ENCODE results near the gene CRYGN. TPM values are rescaled to one million over a fixed set of nuclear protein-coding genes. Genes with fewer than 3 reads are reported as not detected.

The CRYGN gene
- total and polyA plus RNA-seq, 2 donors (not counting 1 experiment from before 2014, with no cell fraction given): 0.07 to 0.50 TPM

DNA sequence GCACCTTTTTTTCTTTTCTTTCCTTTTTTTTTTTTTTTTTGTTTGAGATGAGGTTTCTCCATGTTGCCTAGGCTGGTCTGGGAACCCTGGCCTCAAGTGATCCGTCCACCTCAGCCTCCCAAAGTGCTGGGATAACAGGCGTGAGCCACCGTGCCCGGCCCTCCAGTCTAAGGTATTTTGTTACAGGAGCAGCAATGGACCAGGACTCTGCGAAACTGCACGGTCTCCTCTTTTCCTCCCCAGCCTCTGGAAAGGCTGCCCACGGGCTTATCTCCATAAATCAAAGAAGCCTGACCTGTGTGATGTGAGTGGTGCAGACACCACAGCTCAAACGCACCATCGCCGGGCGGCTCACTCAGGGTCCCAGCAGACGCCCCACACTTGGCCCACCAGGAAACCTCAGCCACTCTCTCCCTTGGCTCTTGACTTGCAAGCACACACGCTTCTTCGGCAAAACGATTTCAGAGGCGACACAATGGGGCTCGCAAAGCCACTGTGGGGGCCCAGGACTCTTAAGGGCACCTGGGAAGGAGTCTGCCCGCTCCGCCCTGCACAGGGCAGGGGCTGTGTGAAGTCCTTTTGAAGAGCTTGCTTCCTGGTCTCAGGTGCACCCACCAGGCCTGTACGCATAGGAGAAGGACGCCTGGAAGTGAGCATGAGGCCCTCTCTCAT is 50.7 kb downstream of the CRYGN start:
- H3K4me1 ChIP-seq (ENCODE audit: control insufficient read depth, extremely low read depth, insufficient read depth, low read length): no peaks in the 10 kb centered on the region
- no peak overlapping the region for H3K27ac ChIP-seq (ENCODE audit: insufficient read depth, low read length)
- no peaks in the 10 kb centered on the region for H3K9me3 ChIP-seq (ENCODE audit: control insufficient read depth, insufficient read depth, low read depth, low read length)
- no peaks in the 10 kb centered on the region for H3K36me3 ChIP-seq (ENCODE audit: control insufficient read depth, insufficient read depth, low read length)
- TF ChIP-seq, protein P1, sequence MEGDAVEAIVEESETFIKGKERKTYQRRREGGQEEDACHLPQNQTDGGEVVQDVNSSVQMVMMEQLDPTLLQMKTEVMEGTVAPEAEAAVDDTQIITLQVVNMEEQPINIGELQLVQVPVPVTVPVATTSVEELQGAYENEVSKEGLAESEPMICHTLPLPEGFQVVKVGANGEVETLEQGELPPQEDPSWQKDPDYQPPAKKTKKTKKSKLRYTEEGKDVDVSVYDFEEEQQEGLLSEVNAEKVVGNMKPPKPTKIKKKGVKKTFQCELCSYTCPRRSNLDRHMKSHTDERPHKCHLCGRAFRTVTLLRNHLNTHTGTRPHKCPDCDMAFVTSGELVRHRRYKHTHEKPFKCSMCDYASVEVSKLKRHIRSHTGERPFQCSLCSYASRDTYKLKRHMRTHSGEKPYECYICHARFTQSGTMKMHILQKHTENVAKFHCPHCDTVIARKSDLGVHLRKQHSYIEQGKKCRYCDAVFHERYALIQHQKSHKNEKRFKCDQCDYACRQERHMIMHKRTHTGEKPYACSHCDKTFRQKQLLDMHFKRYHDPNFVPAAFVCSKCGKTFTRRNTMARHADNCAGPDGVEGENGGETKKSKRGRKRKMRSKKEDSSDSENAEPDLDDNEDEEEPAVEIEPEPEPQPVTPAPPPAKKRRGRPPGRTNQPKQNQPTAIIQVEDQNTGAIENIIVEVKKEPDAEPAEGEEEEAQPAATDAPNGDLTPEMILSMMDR (conservative IDR thresholded peaks at IDR 0.05 in 1 of 2, IDR thresholded peaks at IDR 0.05 in 1 of 2; ENCODE audit: low read depth in 1 of 2, low read length in 2 of 2): no peak
- TF ChIP-seq EZH2 (IDR thresholded peaks at IDR 0.05; ENCODE audit: low read length, missing control alignments): no peak
- peaks cover 14% of the 10 kb centered on the region for H3K27me3 ChIP-seq (ENCODE audit: control insufficient read depth, insufficient read depth, low read length)
- no peaks in the 10 kb centered on the region for H4K20me1 ChIP-seq (ENCODE audit: control insufficient read depth, extremely low read depth, insufficient read depth, low read length)
- H2AFZ ChIP-seq (ENCODE audit: low read length): no peak overlapping the region
- DNase-seq (ENCODE audit: low read depth in 2 of 2): no peak
- H3K79me2 ChIP-seq (ENCODE audit: control insufficient read depth, insufficient read depth, low read length): no peaks in the 10 kb centered on the region
- H3K4me2 ChIP-seq (ENCODE audit: extremely low read depth, insufficient read depth, low read length): no peak overlapping the region
- no peak overlapping the region for H3K4me3 ChIP-seq (replicated peaks in 1 of 4; ENCODE audit: control extremely low read depth in 1 of 4, insufficient read depth in 1 of 4, low read depth in 3 of 4, low read length in 4 of 4)
- no peak overlapping the region for H3K9ac ChIP-seq (ENCODE audit: insufficient read depth, low read length)

DNA sequence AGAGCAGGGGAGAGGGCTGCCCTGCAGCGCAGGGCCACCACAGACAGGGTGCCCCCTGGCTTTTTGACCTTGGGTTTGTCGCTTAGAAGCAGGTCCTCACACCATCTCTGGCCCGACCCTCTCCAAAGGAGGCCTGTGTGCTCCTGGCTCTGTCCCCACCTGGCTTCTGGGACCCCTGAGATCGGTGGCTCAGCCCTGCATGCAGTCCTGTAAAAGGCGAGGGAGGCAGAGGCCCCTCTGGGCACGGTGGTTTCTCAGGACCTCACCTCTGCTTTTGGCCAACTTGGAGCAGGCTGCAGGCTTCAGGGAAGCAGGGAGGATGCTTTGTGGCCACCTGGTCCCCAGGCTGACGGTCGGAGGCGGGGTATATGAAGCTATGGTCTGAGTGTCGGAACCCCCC is 51.5 kb downstream of the CRYGN start:
- Histone ChIP-seq H2AFZ (ENCODE audit: low read length) (no peak overlapping the region), H3K9ac (ENCODE audit: insufficient read depth, low read length) (no peak overlapping the region), H3K4me1 (ENCODE audit: control insufficient read depth, extremely low read depth, insufficient read depth, low read length) (no peaks in the 10 kb centered on the region), H3K4me2 (ENCODE audit: extremely low read depth, insufficient read depth, low read length) (no peak overlapping the region), H4K20me1 (ENCODE audit: control insufficient read depth, extremely low read depth, insufficient read depth, low read length) (no peaks in the 10 kb centered on the region), H3K27me3 (ENCODE audit: control insufficient read depth, insufficient read depth, low read length) (peaks cover 14% of the 10 kb centered on the region), H3K79me2 (ENCODE audit: control insufficient read depth, insufficient read depth, low read length) (no peaks in the 10 kb centered on the region), H3K36me3 (ENCODE audit: control insufficient read depth, insufficient read depth, low read length) (no peaks in the 10 kb centered on the region), H3K9me3 (ENCODE audit: control insufficient read depth, insufficient read depth, low read depth, low read length) (no peaks in the 10 kb centered on the region), H3K27ac (ENCODE audit: insufficient read depth, low read length) (no peak overlapping the region), H3K4me3 (replicated peaks in 1 of 4; ENCODE audit: control extremely low read depth in 1 of 4, insufficient read depth in 1 of 4, low read depth in 3 of 4, low read length in 4 of 4) (no peak overlapping the region)
- no peak for DNase-seq (ENCODE audit: low read depth in 2 of 2)
- TF ChIP-seq, protein P1 (conservative IDR thresholded peaks at IDR 0.05 in 1 of 2, IDR thresholded peaks at IDR 0.05 in 1 of 2; ENCODE audit: low read depth in 1 of 2, low read length in 2 of 2): no peak
- no peak for TF ChIP-seq EZH2 (IDR thresholded peaks at IDR 0.05; ENCODE audit: low read length, missing control alignments)

DNA sequence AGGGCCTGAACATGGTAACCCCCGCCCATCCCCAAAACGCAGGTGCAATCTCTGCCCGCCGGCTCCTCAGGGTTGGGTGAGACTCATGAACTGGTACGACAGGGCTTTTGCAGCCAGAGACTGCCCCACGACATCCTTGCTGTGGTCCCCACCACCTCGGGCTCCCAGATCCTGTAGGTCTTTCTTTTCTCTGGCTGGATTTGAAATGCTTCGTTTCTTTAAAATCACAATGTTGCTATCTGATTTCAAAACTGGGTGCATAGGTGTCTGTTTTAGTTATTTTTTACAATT is 52.0 kb downstream of the CRYGN start:
- Histone ChIP-seq H3K36me3 (ENCODE audit: control insufficient read depth, insufficient read depth, low read length) (no peaks in the 10 kb centered on the region), H3K27me3 (ENCODE audit: control insufficient read depth, insufficient read depth, low read length) (peaks cover 14% of the 10 kb centered on the region), H3K9me3 (ENCODE audit: control insufficient read depth, insufficient read depth, low read depth, low read length) (no peaks in the 10 kb centered on the region), H3K9ac (ENCODE audit: insufficient read depth, low read length) (no peak overlapping the region), H3K4me1 (ENCODE audit: control insufficient read depth, extremely low read depth, insufficient read depth, low read length) (no peaks in the 10 kb centered on the region), H4K20me1 (ENCODE audit: control insufficient read depth, extremely low read depth, insufficient read depth, low read length) (no peaks in the 10 kb centered on the region), H3K4me3 (replicated peaks in 1 of 4; ENCODE audit: control extremely low read depth in 1 of 4, insufficient read depth in 1 of 4, low read depth in 3 of 4, low read length in 4 of 4) (no peak overlapping the region), H2AFZ (ENCODE audit: low read length) (no peak overlapping the region), H3K4me2 (ENCODE audit: extremely low read depth, insufficient read depth, low read length) (no peak overlapping the region), H3K27ac (ENCODE audit: insufficient read depth, low read length) (no peak overlapping the region), H3K79me2 (ENCODE audit: control insufficient read depth, insufficient read depth, low read length) (no peaks in the 10 kb centered on the region)
- TF ChIP-seq, protein P1 (conservative IDR thresholded peaks at IDR 0.05 in 1 of 2, IDR thresholded peaks at IDR 0.05 in 1 of 2; ENCODE audit: low read depth in 1 of 2, low read length in 2 of 2): no peak
- TF ChIP-seq EZH2 (IDR thresholded peaks at IDR 0.05; ENCODE audit: low read length, missing control alignments): no peak
- DNase-seq (ENCODE audit: low read depth in 2 of 2): no peak
